GM20000 (cell line): ENCODE data around the gene RSRP1.
"Not testable (repeated sequence)": the region's sequence is repeated elsewhere in the genome, so short reads cannot be mapped to it uniquely, and the experiment has no call there.

Source experiments
- DNase-seq: peaks from one replicate; pipeline ENCODE4 v3.0.0; 2012; ENCODE audit warnings: low spot score
- TF ChIP-seq, protein P1 (sequence below): IDR thresholded peaks from 2 replicates; pipeline ENCODE4 v1.5.1; 2012; ENCODE audit warnings: mild to moderate bottlenecking, control low read depth; ENCODE audit errors: extremely low read depth, missing control alignments

The RSRP1 gene

DNA sequence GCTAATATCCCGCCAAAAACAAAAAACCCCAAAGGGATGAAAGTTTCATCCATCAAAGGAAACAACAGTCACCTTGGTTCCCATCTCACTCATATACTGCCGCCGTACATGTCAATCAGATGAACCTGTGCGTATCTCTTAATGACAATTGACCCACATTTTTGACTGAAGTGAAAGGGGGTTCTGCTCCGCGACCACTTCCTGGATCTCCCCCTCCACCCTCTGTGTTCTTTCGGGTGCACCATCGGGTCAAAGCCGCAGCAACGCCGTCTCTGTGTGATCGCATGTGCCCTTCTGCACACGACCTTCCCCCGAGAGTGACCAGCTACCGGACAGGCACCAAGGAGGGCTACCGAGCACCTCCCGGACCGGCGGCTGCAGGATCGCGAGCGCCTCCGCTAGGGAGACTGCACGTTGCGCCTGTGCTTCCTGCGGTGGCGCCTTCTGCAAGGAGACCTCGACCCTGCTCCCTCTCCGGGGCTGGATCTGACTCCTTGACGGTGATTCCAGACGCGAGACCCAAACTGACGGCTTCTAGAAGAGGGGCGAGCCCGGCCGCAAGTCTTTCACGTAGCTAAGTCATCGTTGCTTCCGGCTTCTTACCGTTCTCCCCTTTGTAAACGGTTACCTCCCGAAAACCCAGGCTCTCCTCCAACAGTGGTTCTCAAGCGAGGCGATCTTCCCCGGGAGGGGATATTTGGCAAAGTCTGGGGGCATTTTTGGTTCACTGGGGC, 19.5 kb upstream of the RSRP1 start:
- peak; percentile 2 for DNase-seq
- TF ChIP-seq, protein P1, sequence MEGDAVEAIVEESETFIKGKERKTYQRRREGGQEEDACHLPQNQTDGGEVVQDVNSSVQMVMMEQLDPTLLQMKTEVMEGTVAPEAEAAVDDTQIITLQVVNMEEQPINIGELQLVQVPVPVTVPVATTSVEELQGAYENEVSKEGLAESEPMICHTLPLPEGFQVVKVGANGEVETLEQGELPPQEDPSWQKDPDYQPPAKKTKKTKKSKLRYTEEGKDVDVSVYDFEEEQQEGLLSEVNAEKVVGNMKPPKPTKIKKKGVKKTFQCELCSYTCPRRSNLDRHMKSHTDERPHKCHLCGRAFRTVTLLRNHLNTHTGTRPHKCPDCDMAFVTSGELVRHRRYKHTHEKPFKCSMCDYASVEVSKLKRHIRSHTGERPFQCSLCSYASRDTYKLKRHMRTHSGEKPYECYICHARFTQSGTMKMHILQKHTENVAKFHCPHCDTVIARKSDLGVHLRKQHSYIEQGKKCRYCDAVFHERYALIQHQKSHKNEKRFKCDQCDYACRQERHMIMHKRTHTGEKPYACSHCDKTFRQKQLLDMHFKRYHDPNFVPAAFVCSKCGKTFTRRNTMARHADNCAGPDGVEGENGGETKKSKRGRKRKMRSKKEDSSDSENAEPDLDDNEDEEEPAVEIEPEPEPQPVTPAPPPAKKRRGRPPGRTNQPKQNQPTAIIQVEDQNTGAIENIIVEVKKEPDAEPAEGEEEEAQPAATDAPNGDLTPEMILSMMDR, result peak; percentile 8

GRCh38 chr1:25260336-25260735, 13.1 kb upstream of the RSRP1 start:
- DNase-seq, result not testable (repeated sequence)

- not testable (repeated sequence) for DNase-seq
These were observed 12.6 kb upstream of the RSRP1 start for GRCh38 chr1:25259813-25260212.

GRCh38 chr1:25257196-25257595, 9.9 kb upstream of the RSRP1 start:
- DNase-seq, result no peak
- TF ChIP-seq, protein P1, result no peak

DNA sequence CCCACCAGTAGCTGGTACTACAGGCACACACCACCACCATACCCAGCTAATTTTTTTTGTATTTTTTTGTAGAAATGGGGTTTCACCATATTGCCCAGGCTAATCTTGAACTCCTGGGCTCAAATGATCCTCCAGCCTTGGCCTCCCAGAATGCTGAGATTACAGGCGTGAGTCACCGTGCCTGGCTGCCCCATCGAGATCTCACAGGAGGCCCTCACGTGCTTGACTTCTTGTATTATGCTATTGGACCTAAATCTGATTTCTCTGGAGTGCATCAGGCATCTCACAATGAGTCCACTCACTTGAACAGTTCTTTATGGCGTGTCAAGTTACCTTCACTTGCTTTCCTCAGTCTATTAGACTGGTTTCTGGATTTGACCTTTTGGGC, 9.3 kb upstream of the RSRP1 start:
- no peak for DNase-seq
- TF ChIP-seq, protein P1, result no peak

GRCh38 chr1:25255706-25256577, 8.7 kb upstream of the RSRP1 start:
- TF ChIP-seq, protein P1, result no peak
- DNase-seq, result no peak

GRCh38 chr1:25253911-25254310, 6.7 kb upstream of the RSRP1 start:
- TF ChIP-seq, protein P1, result no peak
- no peak for DNase-seq

DNA sequence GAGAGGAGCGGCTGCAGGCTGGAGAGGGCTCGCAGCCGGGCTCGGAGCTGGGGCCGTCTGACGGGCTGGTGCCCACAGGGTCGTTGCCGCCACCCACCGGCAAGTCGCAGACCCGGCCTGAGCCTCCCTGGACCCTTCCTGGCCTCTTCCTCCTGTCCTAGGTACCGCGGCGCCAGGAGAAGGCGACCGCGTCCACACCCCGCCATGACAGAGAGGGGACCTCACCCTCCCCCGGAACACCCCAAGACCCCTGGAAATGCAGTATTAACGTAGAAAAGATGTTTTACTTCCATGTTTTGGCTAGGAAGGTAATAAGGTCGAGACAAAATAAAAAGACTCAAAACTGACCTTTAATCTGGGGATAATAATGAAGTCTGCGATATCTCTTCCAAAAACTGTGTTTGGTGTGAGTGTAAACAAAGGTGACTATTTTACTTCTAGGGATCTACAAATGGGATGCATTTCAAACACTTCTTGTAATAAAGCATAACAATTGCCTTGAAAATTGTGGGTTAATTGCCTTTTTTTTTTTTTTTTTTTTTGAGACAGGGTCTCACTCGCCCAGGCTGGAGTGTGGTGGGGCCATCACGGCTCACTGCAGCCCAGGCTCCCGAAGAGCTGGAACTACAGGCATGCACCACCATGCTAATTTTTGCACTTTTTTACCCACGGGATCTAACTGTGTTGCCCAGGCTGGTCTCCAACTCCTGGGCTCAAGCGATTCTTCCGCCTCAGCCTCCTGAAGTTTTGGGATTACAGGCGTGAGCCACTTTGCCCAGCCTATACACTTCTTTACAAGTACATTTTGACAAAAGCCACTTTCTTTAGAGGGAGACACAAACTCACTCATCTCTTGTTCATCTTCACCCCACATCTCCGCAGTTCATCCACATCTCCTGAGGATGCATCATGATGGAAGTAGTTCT, 838 bp upstream of the RSRP1 start:
- TF ChIP-seq, protein P1, result no peak
- no peak for DNase-seq
